GM23338 (cell line): ENCODE data around the gene NFKB2. TPM values are rescaled to one million over a fixed set of nuclear protein-coding genes. Genes with fewer than 3 reads are reported as not detected.

Source experiments
- ATAC-seq: fragments of 200-7000 bp; cut with Tn5 transposase; 3 replicates; pipeline ENCODE4 v1.9.1; 2020
- DNase-seq: peaks from one replicate; pipeline ENCODE4 v3.0.0-alpha.2; 2015; ENCODE audit warnings: low spot score
- H2AFZ ChIP-seq: fragments of 200-600 bp; sonication (generic); 2 replicates; pipeline ENCODE4 v1.8.0; 2016; ENCODE audit warnings: antibody characterized with exemption, mild to moderate bottlenecking, moderate library complexity
- H3F3A ChIP-seq: fragments of 200-600 bp; sonication (generic); replicated peaks from 2 replicates; pipeline ENCODE4 v1.8.0; 2017; ENCODE audit warnings: antibody characterized with exemption, mixed run types, low read depth
- H3K27ac ChIP-seq: fragments of 200-600 bp; sonication (generic); 2 replicates; pipeline ENCODE4 v1.6.1; 2016; ENCODE audit warnings: low read depth
- H3K27me3 ChIP-seq: fragments of 200-600 bp; sonication (generic); 2 replicates; pipeline ENCODE4 v1.8.0; 2016; ENCODE audit warnings: mild to moderate bottlenecking, mixed run types, moderate library complexity; ENCODE audit not compliant: insufficient read depth
- H3K36me3 ChIP-seq: fragments of 200-600 bp; sonication (generic); 2 replicates; pipeline ENCODE4 v1.8.0; 2016; ENCODE audit warnings: mild to moderate bottlenecking; ENCODE audit not compliant: insufficient read depth
- H3K4me1 ChIP-seq: fragments of 200-600 bp; sonication (generic); 2 replicates; pipeline ENCODE4 v1.8.0; 2016; ENCODE audit warnings: mild to moderate bottlenecking, moderate library complexity; ENCODE audit not compliant: insufficient read depth
- H3K4me2 ChIP-seq: fragments of 200-600 bp; sonication (generic); 2 replicates; pipeline ENCODE4 v1.7.1; 2017; ENCODE audit warnings: mixed run types
- H3K4me3 ChIP-seq: fragments of 200-600 bp; sonication (generic); 2 replicates; pipeline ENCODE4 v1.6.1; 2016; ENCODE audit warnings: mixed run types
- H3K79me2 ChIP-seq: fragments of 200-600 bp; sonication (generic); replicated peaks from 2 replicates; pipeline ENCODE4 v1.8.0; 2017; ENCODE audit warnings: mild to moderate bottlenecking; ENCODE audit not compliant: insufficient read depth
- H3K9me2 ChIP-seq: fragments of 200-600 bp; sonication (generic); 2 replicates; pipeline ENCODE4 v1.8.0; 2017; ENCODE audit not compliant: insufficient read depth
- H4K20me1 ChIP-seq: fragments of 200-600 bp; sonication (generic); replicated peaks from 2 replicates; pipeline ENCODE4 v1.8.0; 2017; ENCODE audit warnings: mild to moderate bottlenecking; ENCODE audit not compliant: insufficient read depth
- H3K27ac Mint-ChIP-seq: 2 replicates; pipeline ENCODE4 v1.8.0; 2020; ENCODE audit warnings: inconsistent platforms, mild to moderate bottlenecking, moderate library complexity, mixed read lengths
- H3K27me3 Mint-ChIP-seq: 3 replicates; pipeline ENCODE4 v1.8.0; 2022; ENCODE audit warnings: low read depth, mild to moderate bottlenecking, moderate library complexity, mixed read lengths, inconsistent platforms; ENCODE audit not compliant: insufficient read depth, poor library complexity
- H3K36me3 Mint-ChIP-seq: 3 replicates; pipeline ENCODE4 v1.8.0; 2021; ENCODE audit warnings: low read depth, mild to moderate bottlenecking, inconsistent platforms, moderate library complexity, mixed read lengths
- H3K4me1 Mint-ChIP-seq: 3 replicates; pipeline ENCODE4 v1.8.0; 2020; ENCODE audit warnings: mild to moderate bottlenecking, inconsistent platforms, mixed read lengths
- H3K4me3 Mint-ChIP-seq: 3 replicates; pipeline ENCODE4 v1.8.0; 2021; ENCODE audit warnings: moderate library complexity, mild to moderate bottlenecking, inconsistent platforms, mixed read lengths
- H3K9me3 Mint-ChIP-seq: 3 replicates; pipeline ENCODE4 v1.8.0; 2020; ENCODE audit warnings: moderate library complexity, mild to moderate bottlenecking, inconsistent platforms, mixed read lengths
- CREB1 ChIP-seq: fragments of 250-450 bp; sonication (Bioruptor Pico); IDR thresholded peaks from 2 replicates; pipeline ENCODE4 v1.5.0; 2020; ENCODE audit warnings: low read depth, mild to moderate bottlenecking, moderate library complexity
- EZH2 ChIP-seq: fragments of 200-600 bp; sonication (generic); IDR thresholded peaks from one replicate; pipeline ENCODE4 v1.8.0; 2017; ENCODE audit warnings: antibody characterized with exemption, mild to moderate bottlenecking, low read depth; ENCODE audit not compliant: unreplicated experiment
- EZH2phosphoT487 ChIP-seq: fragments of 200-600 bp; sonication (generic); IDR thresholded peaks from one replicate; pipeline ENCODE4 v1.8.1; 2018; ENCODE audit warnings: antibody characterized with exemption; ENCODE audit not compliant: unreplicated experiment
- JUNB ChIP-seq: IDR thresholded peaks from one replicate; pipeline ENCODE4 v1.6.1; 2016; ENCODE audit warnings: antibody characterized with exemption; ENCODE audit not compliant: unreplicated experiment
- NANOG ChIP-seq: IDR thresholded peaks from 2 replicates; pipeline ENCODE4 v1.6.1; 2016; ENCODE audit warnings: antibody characterized with exemption, borderline replicate concordance
- POLR2AphosphoS5 ChIP-seq: IDR thresholded peaks from 2 replicates; pipeline ENCODE4 v1.6.1; 2016; ENCODE audit warnings: antibody characterized with exemption, low read depth
- STAT1 ChIP-seq: IDR thresholded peaks from one replicate; pipeline ENCODE4 v1.6.1; 2016; ENCODE audit warnings: antibody characterized with exemption; ENCODE audit not compliant: unreplicated experiment
- ZNF114 ChIP-seq: fragments of 250-450 bp; sonication (Bioruptor Pico); IDR thresholded peaks from 2 replicates; pipeline ENCODE4 v1.5.0; 2020; ENCODE audit warnings: mild to moderate bottlenecking, moderate library complexity
- ZNF331 ChIP-seq: fragments of 250-450 bp; sonication (Bioruptor Pico); IDR thresholded peaks from 2 replicates; pipeline ENCODE4 v1.5.0; 2020; ENCODE audit warnings: low read depth, mild to moderate bottlenecking, moderate library complexity
- polyA plus RNA-seq: library from polyadenylated mRNA; unstranded; fragments of >200 nt; fragmentation: Nextera tagmentation; extraction: Ambion mirVana; gene quantifications from 2 replicates; pipeline ENCODE4 v1.2.1, GENCODE V29; 2016
- total RNA-seq: library from RNA; depleted of rRNA; stranded (reverse); fragments of >200 nt; shearing (Covaris generic); gene quantifications from 2 replicates; pipeline ENCODE4 v1.2.3, GENCODE V29; 2014
- TF ChIP-seq, protein P1 (sequence below), 2 experiments: fragments of 200-600 bp in 1 of 2; sonication (generic) in 1 of 2; conservative IDR thresholded peaks; 2 replicates each; pipeline versions ENCODE4 v1.5.1 to v1.6.1; 2016 to 2017; ENCODE audit warnings: antibody characterized with exemption in 2 of 2, low read depth in 2 of 2, mild to moderate bottlenecking in 2 of 2, moderate library complexity in 1 of 2
- TF ChIP-seq, protein P2 (sequence below): IDR thresholded peaks from 2 replicates; pipeline ENCODE4 v1.6.1; 2016; ENCODE audit warnings: antibody characterized with exemption
- TF ChIP-seq, protein P3 (sequence below): fragments of 250-450 bp; sonication (Bioruptor Pico); IDR thresholded peaks from 2 replicates; pipeline ENCODE4 v1.5.0; 2020; ENCODE audit warnings: mild to moderate bottlenecking, moderate library complexity
- TF ChIP-seq, protein P4 (sequence below): IDR thresholded peaks from one replicate; pipeline ENCODE4 v1.6.1; 2018; ENCODE audit warnings: antibody characterized with exemption; ENCODE audit not compliant: unreplicated experiment

The NFKB2 gene
- total and polyA plus RNA-seq, 2 experiments from 2014 or later, result 6.8 to 29.4 TPM

DNA sequence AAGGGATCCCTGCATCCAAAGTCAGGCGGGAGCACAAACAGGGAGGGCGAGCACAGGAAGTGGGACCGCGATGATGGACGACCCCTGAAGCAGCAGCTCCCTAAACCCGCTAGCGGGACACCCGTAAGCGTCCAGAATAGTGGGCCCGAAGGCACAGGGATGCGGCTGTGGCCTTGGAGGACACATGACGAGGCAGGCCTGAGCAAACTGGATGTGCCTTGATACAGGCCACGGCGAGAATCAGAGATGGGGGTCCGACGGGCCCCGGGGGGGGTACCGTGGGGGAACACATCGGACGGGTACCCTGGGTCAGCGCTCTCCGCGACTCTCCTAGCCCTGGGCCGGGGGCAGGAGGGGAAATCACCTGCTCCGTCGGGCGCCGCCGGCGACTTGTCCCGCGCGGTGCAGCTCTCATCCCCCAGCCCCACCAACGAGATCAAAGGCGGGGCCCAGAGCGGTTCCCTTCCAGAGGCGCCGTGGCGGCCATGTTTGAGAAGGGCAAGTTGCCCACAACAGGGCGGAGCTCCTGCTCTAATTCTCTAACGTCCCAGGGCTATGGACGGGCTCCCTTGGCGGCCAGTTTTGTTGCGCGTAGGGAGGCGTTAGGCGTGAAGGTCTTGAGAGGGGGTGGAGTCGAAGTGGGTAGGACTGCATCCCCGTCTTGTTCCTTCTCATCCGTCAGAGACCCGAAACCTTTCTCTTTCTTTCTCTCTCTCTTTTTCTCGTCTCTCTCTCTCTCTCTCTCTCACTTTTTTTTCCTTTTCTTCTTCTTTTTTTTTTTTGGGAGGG, 36.9 kb downstream of the NFKB2 start, which contains the start of gene CUEDC2:
CUEDC2 (minus strand) TSS at position 413 of the 789 bp plus-strand sequence. CDS start 7,386 bp downstream, outside the sequence.
- peaks cover 51% of the 10 kb centered on the region for H3K27me3 Mint-ChIP-seq
- H3K36me3 ChIP-seq, result no peaks in the 10 kb centered on the region
- H3K27me3 ChIP-seq, result peaks cover 46% of the 10 kb centered on the region
- 0 out of 2 replicates have a peak within 1 kb of the TSS, but pooled peaks have one; percentile 50 for H3K27ac ChIP-seq
- H3K36me3 Mint-ChIP-seq, result peaks cover 4% of the 10 kb centered on the region; the same call in 2 of the 3 replicates
- no peaks in the 10 kb centered on the region for H3K9me3 Mint-ChIP-seq
- DNase-seq, result peak; percentile 99
- ATAC-seq, result peak; percentile 81
- peak within 1 kb of the TSS; percentile 96 for H3K27ac Mint-ChIP-seq
- H3K4me1 ChIP-seq, result peaks cover 21% of the 10 kb centered on the region
- H3K4me2 ChIP-seq, result peak within 1 kb of the TSS; percentile 96
- 0 out of 2 replicates have a peak, but pooled peaks cover 7% of the 10 kb centered on the region for H3F3A ChIP-seq
- peak within 1 kb of the TSS; percentile 95 for H2AFZ ChIP-seq
- H4K20me1 ChIP-seq, result no peaks in the 10 kb centered on the region; the same call in 1 of the 2 replicates
- peak within 1 kb of the TSS; percentile 81 for H3K4me3 ChIP-seq
- no peaks in the 10 kb centered on the region for H3K9me2 ChIP-seq
- peaks cover 26% of the 10 kb centered on the region for H3K4me1 Mint-ChIP-seq
- H3K4me3 Mint-ChIP-seq, result peak within 1 kb of the TSS; percentile 97
- TF ChIP-seq, protein P1, sequence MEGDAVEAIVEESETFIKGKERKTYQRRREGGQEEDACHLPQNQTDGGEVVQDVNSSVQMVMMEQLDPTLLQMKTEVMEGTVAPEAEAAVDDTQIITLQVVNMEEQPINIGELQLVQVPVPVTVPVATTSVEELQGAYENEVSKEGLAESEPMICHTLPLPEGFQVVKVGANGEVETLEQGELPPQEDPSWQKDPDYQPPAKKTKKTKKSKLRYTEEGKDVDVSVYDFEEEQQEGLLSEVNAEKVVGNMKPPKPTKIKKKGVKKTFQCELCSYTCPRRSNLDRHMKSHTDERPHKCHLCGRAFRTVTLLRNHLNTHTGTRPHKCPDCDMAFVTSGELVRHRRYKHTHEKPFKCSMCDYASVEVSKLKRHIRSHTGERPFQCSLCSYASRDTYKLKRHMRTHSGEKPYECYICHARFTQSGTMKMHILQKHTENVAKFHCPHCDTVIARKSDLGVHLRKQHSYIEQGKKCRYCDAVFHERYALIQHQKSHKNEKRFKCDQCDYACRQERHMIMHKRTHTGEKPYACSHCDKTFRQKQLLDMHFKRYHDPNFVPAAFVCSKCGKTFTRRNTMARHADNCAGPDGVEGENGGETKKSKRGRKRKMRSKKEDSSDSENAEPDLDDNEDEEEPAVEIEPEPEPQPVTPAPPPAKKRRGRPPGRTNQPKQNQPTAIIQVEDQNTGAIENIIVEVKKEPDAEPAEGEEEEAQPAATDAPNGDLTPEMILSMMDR (conservative IDR thresholded peaks at IDR 0.05; ENCODE audit: low read depth in 2 of 2), result 0 out of 4 replicates have a peak, but pooled peaks of 1 of the 2 experiments have one; percentile 20
- TF ChIP-seq POLR2AphosphoS5 (peak; percentile 85), JUNB (no peak), NANOG (peak; percentile 23; the same call in 1 of the 2 replicates), EZH2 (no peak), EZH2phosphoT487 (no peak), STAT1 (peak; percentile 37), CREB1 (CRISPR knock-in tag) (peak; percentile 76; the same call in 1 of the 2 replicates), ZNF114 (CRISPR knock-in tag) (no peak), ZNF331 (CRISPR knock-in tag) (no peak)
- TF ChIP-seq, protein P2, sequence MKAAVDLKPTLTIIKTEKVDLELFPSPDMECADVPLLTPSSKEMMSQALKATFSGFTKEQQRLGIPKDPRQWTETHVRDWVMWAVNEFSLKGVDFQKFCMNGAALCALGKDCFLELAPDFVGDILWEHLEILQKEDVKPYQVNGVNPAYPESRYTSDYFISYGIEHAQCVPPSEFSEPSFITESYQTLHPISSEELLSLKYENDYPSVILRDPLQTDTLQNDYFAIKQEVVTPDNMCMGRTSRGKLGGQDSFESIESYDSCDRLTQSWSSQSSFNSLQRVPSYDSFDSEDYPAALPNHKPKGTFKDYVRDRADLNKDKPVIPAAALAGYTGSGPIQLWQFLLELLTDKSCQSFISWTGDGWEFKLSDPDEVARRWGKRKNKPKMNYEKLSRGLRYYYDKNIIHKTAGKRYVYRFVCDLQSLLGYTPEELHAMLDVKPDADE, result peak; percentile 94
- TF ChIP-seq, protein P3, sequence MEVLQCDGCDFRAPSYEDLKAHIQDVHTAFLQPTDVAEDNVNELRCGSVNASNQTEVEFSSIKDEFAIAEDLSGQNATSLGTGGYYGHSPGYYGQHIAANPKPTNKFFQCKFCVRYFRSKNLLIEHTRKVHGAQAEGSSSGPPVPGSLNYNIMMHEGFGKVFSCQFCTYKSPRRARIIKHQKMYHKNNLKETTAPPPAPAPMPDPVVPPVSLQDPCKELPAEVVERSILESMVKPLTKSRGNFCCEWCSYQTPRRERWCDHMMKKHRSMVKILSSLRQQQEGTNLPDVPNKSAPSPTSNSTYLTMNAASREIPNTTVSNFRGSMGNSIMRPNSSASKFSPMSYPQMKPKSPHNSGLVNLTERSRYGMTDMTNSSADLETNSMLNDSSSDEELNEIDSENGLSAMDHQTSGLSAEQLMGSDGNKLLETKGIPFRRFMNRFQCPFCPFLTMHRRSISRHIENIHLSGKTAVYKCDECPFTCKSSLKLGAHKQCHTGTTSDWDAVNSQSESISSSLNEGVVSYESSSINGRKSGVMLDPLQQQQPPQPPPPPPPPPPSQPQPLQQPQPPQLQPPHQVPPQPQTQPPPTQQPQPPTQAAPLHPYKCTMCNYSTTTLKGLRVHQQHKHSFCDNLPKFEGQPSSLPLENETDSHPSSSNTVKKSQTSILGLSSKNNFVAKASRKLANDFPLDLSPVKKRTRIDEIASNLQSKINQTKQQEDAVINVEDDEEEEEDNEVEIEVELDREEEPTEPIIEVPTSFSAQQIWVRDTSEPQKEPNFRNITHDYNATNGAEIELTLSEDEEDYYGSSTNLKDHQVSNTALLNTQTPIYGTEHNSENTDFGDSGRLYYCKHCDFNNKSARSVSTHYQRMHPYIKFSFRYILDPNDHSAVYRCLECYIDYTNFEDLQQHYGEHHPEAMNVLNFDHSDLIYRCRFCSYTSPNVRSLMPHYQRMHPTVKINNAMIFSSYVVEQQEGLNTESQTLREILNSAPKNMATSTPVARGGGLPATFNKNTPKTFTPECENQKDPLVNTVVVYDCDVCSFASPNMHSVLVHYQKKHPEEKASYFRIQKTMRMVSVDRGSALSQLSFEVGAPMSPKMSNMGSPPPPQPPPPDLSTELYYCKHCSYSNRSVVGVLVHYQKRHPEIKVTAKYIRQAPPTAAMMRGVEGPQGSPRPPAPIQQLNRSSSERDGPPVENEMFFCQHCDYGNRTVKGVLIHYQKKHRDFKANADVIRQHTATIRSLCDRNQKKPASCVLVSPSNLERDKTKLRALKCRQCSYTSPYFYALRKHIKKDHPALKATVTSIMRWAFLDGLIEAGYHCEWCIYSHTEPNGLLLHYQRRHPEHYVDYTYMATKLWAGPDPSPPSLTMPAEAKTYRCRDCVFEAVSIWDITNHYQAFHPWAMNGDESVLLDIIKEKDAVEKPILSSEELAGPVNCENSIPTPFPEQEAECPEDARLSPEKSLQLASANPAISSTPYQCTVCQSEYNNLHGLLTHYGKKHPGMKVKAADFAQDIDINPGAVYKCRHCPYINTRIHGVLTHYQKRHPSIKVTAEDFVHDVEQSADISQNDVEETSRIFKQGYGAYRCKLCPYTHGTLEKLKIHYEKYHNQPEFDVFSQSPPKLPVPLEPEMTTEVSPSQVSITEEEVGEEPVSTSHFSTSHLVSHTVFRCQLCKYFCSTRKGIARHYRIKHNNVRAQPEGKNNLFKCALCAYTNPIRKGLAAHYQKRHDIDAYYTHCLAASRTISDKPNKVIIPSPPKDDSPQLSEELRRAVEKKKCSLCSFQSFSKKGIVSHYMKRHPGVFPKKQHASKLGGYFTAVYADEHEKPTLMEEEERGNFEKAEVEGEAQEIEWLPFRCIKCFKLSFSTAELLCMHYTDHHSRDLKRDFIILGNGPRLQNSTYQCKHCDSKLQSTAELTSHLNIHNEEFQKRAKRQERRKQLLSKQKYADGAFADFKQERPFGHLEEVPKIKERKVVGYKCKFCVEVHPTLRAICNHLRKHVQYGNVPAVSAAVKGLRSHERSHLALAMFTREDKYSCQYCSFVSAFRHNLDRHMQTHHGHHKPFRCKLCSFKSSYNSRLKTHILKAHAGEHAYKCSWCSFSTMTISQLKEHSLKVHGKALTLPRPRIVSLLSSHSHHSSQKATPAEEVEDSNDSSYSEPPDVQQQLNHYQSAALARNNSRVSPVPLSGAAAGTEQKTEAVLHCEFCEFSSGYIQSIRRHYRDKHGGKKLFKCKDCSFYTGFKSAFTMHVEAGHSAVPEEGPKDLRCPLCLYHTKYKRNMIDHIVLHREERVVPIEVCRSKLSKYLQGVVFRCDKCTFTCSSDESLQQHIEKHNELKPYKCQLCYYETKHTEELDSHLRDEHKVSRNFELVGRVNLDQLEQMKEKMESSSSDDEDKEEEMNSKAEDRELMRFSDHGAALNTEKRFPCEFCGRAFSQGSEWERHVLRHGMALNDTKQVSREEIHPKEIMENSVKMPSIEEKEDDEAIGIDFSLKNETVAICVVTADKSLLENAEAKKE (CRISPR knock-in tag), result no peak
- TF ChIP-seq, protein P4, sequence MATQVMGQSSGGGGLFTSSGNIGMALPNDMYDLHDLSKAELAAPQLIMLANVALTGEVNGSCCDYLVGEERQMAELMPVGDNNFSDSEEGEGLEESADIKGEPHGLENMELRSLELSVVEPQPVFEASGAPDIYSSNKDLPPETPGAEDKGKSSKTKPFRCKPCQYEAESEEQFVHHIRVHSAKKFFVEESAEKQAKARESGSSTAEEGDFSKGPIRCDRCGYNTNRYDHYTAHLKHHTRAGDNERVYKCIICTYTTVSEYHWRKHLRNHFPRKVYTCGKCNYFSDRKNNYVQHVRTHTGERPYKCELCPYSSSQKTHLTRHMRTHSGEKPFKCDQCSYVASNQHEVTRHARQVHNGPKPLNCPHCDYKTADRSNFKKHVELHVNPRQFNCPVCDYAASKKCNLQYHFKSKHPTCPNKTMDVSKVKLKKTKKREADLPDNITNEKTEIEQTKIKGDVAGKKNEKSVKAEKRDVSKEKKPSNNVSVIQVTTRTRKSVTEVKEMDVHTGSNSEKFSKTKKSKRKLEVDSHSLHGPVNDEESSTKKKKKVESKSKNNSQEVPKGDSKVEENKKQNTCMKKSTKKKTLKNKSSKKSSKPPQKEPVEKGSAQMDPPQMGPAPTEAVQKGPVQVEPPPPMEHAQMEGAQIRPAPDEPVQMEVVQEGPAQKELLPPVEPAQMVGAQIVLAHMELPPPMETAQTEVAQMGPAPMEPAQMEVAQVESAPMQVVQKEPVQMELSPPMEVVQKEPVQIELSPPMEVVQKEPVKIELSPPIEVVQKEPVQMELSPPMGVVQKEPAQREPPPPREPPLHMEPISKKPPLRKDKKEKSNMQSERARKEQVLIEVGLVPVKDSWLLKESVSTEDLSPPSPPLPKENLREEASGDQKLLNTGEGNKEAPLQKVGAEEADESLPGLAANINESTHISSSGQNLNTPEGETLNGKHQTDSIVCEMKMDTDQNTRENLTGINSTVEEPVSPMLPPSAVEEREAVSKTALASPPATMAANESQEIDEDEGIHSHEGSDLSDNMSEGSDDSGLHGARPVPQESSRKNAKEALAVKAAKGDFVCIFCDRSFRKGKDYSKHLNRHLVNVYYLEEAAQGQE, result no peak
- H3K79me2 ChIP-seq, result no peaks in the 10 kb centered on the region; the same call in 1 of the 2 replicates
